ENCODE results near the gene TSPAN11.

DNA sequence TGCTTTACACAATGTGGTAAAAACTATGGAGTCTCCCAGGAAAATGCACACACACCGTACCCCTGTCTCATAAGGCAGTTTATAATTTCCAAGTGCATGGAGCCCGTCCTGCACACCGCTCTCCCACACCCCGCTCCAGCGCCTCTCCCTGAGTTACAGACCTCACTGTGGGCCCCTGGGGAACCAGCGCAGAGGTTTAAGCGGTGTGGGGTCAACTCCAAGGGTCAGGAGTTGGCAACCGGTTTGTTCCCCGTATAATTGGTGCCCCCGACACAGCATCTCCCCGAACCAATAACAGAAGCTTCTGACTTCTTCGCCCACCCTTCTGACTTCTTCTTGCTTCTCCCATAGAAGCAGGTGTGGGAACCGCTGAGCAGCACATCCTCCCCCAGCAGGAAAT is 88.7 kb downstream of the TSPAN11 start:
- TF ChIP-seq EZH2 (IDR thresholded peaks at IDR 0.05; ENCODE audit: borderline replicate concordance, insufficient read depth, low read depth, low read length, poor library complexity, severe bottlenecking) = no peak
- TF ChIP-seq, protein P1, sequence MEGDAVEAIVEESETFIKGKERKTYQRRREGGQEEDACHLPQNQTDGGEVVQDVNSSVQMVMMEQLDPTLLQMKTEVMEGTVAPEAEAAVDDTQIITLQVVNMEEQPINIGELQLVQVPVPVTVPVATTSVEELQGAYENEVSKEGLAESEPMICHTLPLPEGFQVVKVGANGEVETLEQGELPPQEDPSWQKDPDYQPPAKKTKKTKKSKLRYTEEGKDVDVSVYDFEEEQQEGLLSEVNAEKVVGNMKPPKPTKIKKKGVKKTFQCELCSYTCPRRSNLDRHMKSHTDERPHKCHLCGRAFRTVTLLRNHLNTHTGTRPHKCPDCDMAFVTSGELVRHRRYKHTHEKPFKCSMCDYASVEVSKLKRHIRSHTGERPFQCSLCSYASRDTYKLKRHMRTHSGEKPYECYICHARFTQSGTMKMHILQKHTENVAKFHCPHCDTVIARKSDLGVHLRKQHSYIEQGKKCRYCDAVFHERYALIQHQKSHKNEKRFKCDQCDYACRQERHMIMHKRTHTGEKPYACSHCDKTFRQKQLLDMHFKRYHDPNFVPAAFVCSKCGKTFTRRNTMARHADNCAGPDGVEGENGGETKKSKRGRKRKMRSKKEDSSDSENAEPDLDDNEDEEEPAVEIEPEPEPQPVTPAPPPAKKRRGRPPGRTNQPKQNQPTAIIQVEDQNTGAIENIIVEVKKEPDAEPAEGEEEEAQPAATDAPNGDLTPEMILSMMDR (IDR thresholded peaks at IDR 0.05) = no peak
